ENCODE data around the gene TBCK.

- TF ChIP-seq POLR2A (IDR thresholded peaks at IDR 0.05; ENCODE audit: low read depth, low read length), result no peak
- TF ChIP-seq TAF1 (IDR thresholded peaks at IDR 0.05; ENCODE audit: borderline replicate concordance, low read depth, low read length), result no peak
Measured at GRCh38 chr4:106017975-106018374, 298.0 kb downstream of the TBCK start.
